Endothelial cell of umbilical vein (primary cell): ENCODE results near the gene FAM219B. TPM values are rescaled to one million over a fixed set of nuclear protein-coding genes. Genes with fewer than 3 reads are reported as not detected.

ENCODE experiments used
- BruUV-seq: library from RNA; stranded (reverse); fragments of 400-500 nt; replicated peaks from 2 replicates; lab custom pipeline; 2021; lab: Mats Ljungman, UMichigan
- CTCF ChIA-PET: fragments of 300-600, 350-600 bp; sonication (Branson Sonifier 250); formaldehyde crosslinking; loops from one replicate; lab custom pipeline; 2021; ENCODE audit warnings: antibody characterized with exemption, inconsistent platforms; lab: Charles Lee
- POLR2A ChIA-PET: fragments of 300-600, 350-600 bp; sonication (Branson Sonifier 250); formaldehyde crosslinking; loops from one replicate; lab custom pipeline; 2021; ENCODE audit warnings: antibody characterized with exemption, inconsistent platforms; lab: Charles Lee
- DNase-seq: peaks from one replicate; pipeline ENCODE4 v3.0.0-alpha.2; 2011; ENCODE audit warnings: low read depth, low spot score
- FAIRE-seq: peaks from 2 replicates; lab custom pipeline; 2011; peaks lifted over from hg19 to GRCh38; lab: Jason Lieb, UNC
- H2AFZ ChIP-seq: 2 replicates; pipeline ENCODE4 v1.6.0; 2012; ENCODE audit warnings: low read depth, low read length, control low read depth, inconsistent platforms
- H3K27ac ChIP-seq: 2 replicates; pipeline ENCODE4 v1.5.1; 2011; ENCODE audit warnings: low read depth, mild to moderate bottlenecking, control low read depth, low read length, moderate library complexity; ENCODE audit not compliant: insufficient read depth
- H3K27me3 ChIP-seq, 2 experiments: 2 replicates each; pipeline versions ENCODE4 v1.6.0 to v1.6.1; 2011; ENCODE audit warnings: low read length in 2 of 2, mixed read lengths in 1 of 2; ENCODE audit not compliant: control insufficient read depth in 2 of 2, insufficient read depth in 2 of 2
- H3K36me3 ChIP-seq, 2 experiments: 2 replicates in 1 of 2; 3 replicates in 1 of 2; pipeline ENCODE4 v1.5.1; 2011; ENCODE audit warnings: low read length in 2 of 2, mild to moderate bottlenecking in 1 of 2, moderate library complexity in 1 of 2; ENCODE audit not compliant: control insufficient read depth in 2 of 2, insufficient read depth in 2 of 2; ENCODE audit errors: extremely low read depth in 1 of 2
- H3K4me1 ChIP-seq: 3 replicates; pipeline ENCODE4 v1.5.1; 2011; ENCODE audit warnings: mild to moderate bottlenecking, low read length; ENCODE audit not compliant: control insufficient read depth, insufficient read depth; ENCODE audit errors: extremely low read depth
- H3K4me2 ChIP-seq: 2 replicates; pipeline ENCODE4 v1.6.1; 2011; ENCODE audit warnings: low read length, control low read depth, mixed read lengths; ENCODE audit not compliant: insufficient read depth
- H3K4me3 ChIP-seq, 3 experiments: fragments of 200-600 bp in 1 of 3; sonication (generic), shearing (Covaris generic) in 1 of 3; replicated peaks in 1 of 3; 2 replicates each; pipeline ENCODE4 v1.5.1; 2011 to 2016; ENCODE audit warnings: control low read depth in 3 of 3, low read length in 3 of 3, mild to moderate bottlenecking in 2 of 3, inconsistent platforms in 1 of 3, low read depth in 1 of 3, moderate library complexity in 1 of 3; ENCODE audit not compliant: insufficient read depth in 1 of 3
- H3K79me2 ChIP-seq: 2 replicates; pipeline ENCODE4 v1.6.0; 2012; ENCODE audit warnings: low read length, inconsistent platforms; ENCODE audit not compliant: control insufficient read depth, insufficient read depth
- H3K9ac ChIP-seq: replicated peaks from 2 replicates; pipeline ENCODE3; 2011; ENCODE audit warnings: low read length, control low read depth; ENCODE audit not compliant: insufficient read depth; ENCODE audit errors: extremely low read depth
- H3K9me1 ChIP-seq: replicated peaks from 3 replicates; pipeline ENCODE4 v1.6.0; 2011; ENCODE audit warnings: mild to moderate bottlenecking, low read length; ENCODE audit not compliant: control insufficient read depth, insufficient read depth; ENCODE audit errors: extremely low read depth
- H3K9me3 ChIP-seq: replicated peaks from 2 replicates; pipeline ENCODE4 v1.5.1; 2012; ENCODE audit warnings: low read length, inconsistent platforms; ENCODE audit not compliant: control insufficient read depth, insufficient read depth
- H4K20me1 ChIP-seq: replicated peaks from 2 replicates; pipeline ENCODE3; 2011; ENCODE audit warnings: mild to moderate bottlenecking, low read length; ENCODE audit not compliant: control insufficient read depth, insufficient read depth; ENCODE audit errors: extremely low read depth
- CTCF ChIP-seq, 2 donors: IDR thresholded peaks; 1 replicate in 1 of 2; 2 replicates in 1 of 2; pipeline ENCODE4 v1.5.1; 2011; ENCODE audit warnings: low read length in 2 of 2, mild to moderate bottlenecking in 2 of 2, moderate library complexity in 2 of 2, control low read depth in 1 of 2, inconsistent platforms in 1 of 2, low read depth in 1 of 2; ENCODE audit not compliant: insufficient read depth in 1 of 2; ENCODE audit errors: extremely low read depth in 1 of 2
- EZH2 ChIP-seq: IDR thresholded peaks from 2 replicates; pipeline ENCODE4 v1.6.1; 2012; ENCODE audit warnings: borderline replicate concordance, low read depth, mild to moderate bottlenecking, moderate library complexity, low read length, inconsistent platforms; ENCODE audit not compliant: severe bottlenecking
- FOS ChIP-seq: IDR thresholded peaks from 2 replicates; pipeline ENCODE4 v1.6.1; 2011; ENCODE audit warnings: mild to moderate bottlenecking, low read length, moderate library complexity, borderline replicate concordance; ENCODE audit not compliant: insufficient read depth
- GATA2 ChIP-seq: IDR thresholded peaks from 2 replicates; pipeline ENCODE4 v1.7.0; 2011; ENCODE audit warnings: low read depth, mild to moderate bottlenecking, moderate library complexity, mixed read lengths, low read length; ENCODE audit not compliant: insufficient read length, insufficient read depth
- JUN ChIP-seq: IDR thresholded peaks from 2 replicates; pipeline ENCODE4 v1.6.1; 2011; ENCODE audit warnings: borderline replicate concordance, low read depth; ENCODE audit not compliant: insufficient read length, insufficient read depth
- MAX ChIP-seq: IDR thresholded peaks from 2 replicates; pipeline ENCODE4 v1.6.1; 2011; ENCODE audit not compliant: insufficient read depth, insufficient read length
- MYC ChIP-seq: IDR thresholded peaks from one replicate; pipeline ENCODE4 v1.6.1; 2011; ENCODE audit warnings: mild to moderate bottlenecking, low read depth, low read length
- POLR2A ChIP-seq: IDR thresholded peaks from 2 replicates; pipeline ENCODE4 v1.6.1; 2012; ENCODE audit warnings: low read depth, mild to moderate bottlenecking, control low read depth, low read length
- POLR2AphosphoS5 ChIP-seq: IDR thresholded peaks from 2 replicates; pipeline ENCODE4 v1.6.1; 2012; ENCODE audit warnings: low read depth, mild to moderate bottlenecking, control low read depth, low read length, moderate library complexity; ENCODE audit not compliant: insufficient read depth
- dilution Hi-C: fragments of 300-500 bp; cut with MboI; formaldehyde crosslinking; loops from one replicate; pipeline ENCODE4 v1.15.0; 2019; ENCODE audit warnings: low sequenced_read_pairs; ENCODE audit not compliant: extremely low pct_ligation_motif_present
- intact Hi-C: fragments of 100-400 bp; cut with micrococcal nuclease; formaldehyde crosslinking; loops from one replicate; pipeline ENCODE4 v1.10.0; 2022
- polyA plus RNA-seq, 4 experiments: library from polyadenylated mRNA; depleted of rRNA in 3 of 4; stranded (reverse) in 3 of 4; unstranded in 1 of 4; fragments of >200 nt; gene quantifications; 2 replicates each; pipeline versions ENCODE4 v1.2.1 to v1.2.3, GENCODE V29; 2011 to 2012; ENCODE audit warnings: missing spikeins in 1 of 4
- total RNA-seq: library from RNA; stranded (reverse); gene quantifications from 2 replicates; pipeline ENCODE4 v1.2.3, GENCODE V29; 2021

The FAM219B gene
- total and polyA plus RNA-seq, 2 donors (not counting 3 experiments of a cell fraction or from before 2014, with no cell fraction given): 57.7 to 73.0 TPM

- Histone ChIP-seq H2AFZ (no peak overlapping the region), H3K9ac (no peak overlapping the region), H3K27me3 (no peaks in the 10 kb centered on the region), H3K4me2 (no peak overlapping the region), H4K20me1 (no peaks in the 10 kb centered on the region), H3K27ac (no peak overlapping the region), H3K4me3 (no peak overlapping the region), H3K79me2 (peaks cover 15% of the 10 kb centered on the region), H3K9me3 (no peaks in the 10 kb centered on the region), H3K4me1 (peaks cover 11% of the 10 kb centered on the region), H3K36me3 (peaks cover 19 to 23% of the 10 kb centered on the region in 2 experiments), H3K9me1 (no peaks in the 10 kb centered on the region)
- ChIA-PET CTCF (interaction anchor here (0.7 to 1.3 kb wide), 3 partner anchors 14 to 133 kb away, joined by 3 to 7 read pairs (median 5); no protein-coding TSS in a partner anchor), POLR2A (interaction anchor here (0.7 kb wide), 1 partner anchor 84 kb away, joined by 4 read pairs; no protein-coding TSS in a partner anchor)
- DNase-seq: no peak
- TF ChIP-seq CTCF (IDR thresholded peaks at IDR 0.05; ENCODE audit: extremely low read depth in 1 of 2, insufficient read depth in 1 of 2, low read depth in 1 of 2, low read length in 2 of 2): no peak
- no peak for TF ChIP-seq POLR2A
- TF ChIP-seq MAX: no peak
- TF ChIP-seq POLR2AphosphoS5: no peak
- TF ChIP-seq FOS: no peak
- no peak for TF ChIP-seq EZH2
- TF ChIP-seq GATA2: no peak
- TF ChIP-seq JUN: no peak
- TF ChIP-seq MYC: no peak
- no TSS peak for BruUV-seq
- FAIRE-seq: no peak
- dilution Hi-C loops (no loop called here), intact Hi-C loops (no loop called here)
Observed at GRCh38 chr15:74903676-74904075, 3.0 kb downstream of the FAM219B start.
